ENCODE results near the gene NPAS3. TPM values are rescaled to one million over a fixed set of nuclear protein-coding genes. Genes with fewer than 3 reads are reported as not detected.

Gene NPAS3
- total and polyA plus RNA-seq, 2 of the 8 experiments (the other 6 are each of a cell fraction or from before 2014, with no cell fraction given), result 0.11 to 0.60 TPM

- Histone ChIP-seq H3K56ac (replicated peaks; ENCODE audit: insufficient read length, low read depth, low read length) (no peak overlapping the region), H4K20me1 (replicated peaks in 1 of 2; ENCODE audit: control insufficient read depth in 1 of 2, insufficient read depth in 2 of 2, low read length in 2 of 2) (no peaks in the 10 kb centered on the region), H2BK15ac (ENCODE audit: low read length) (no peak overlapping the region), H2BK120ac (replicated peaks; ENCODE audit: low read depth, low read length) (no peak overlapping the region), H4K8ac (ENCODE audit: extremely low read depth, insufficient read depth, low read length) (no peak overlapping the region), H3K9me3 (ENCODE audit: insufficient read depth in 2 of 2, low read depth in 1 of 2, low read length in 1 of 2) (no peaks in the 10 kb centered on the region), H3K9ac (replicated peaks in 1 of 4; ENCODE audit: extremely low read depth in 1 of 4, low read depth in 3 of 4, low read length in 3 of 4) (no peak overlapping the region), H2BK5ac (ENCODE audit: low read depth, low read length) (no peak overlapping the region), H3K4ac (replicated peaks; ENCODE audit: insufficient read length, low read depth, low read length) (no peak overlapping the region), H3K4me3 (ENCODE audit: extremely low read depth in 1 of 4, insufficient read depth in 2 of 4, low read depth in 3 of 4, low read length in 4 of 4) (no peak overlapping the region), H4K91ac (replicated peaks; ENCODE audit: insufficient read length, low read length) (no peak overlapping the region), H3K23ac (ENCODE audit: insufficient read length) (no peak overlapping the region), H3K27ac (ENCODE audit: low read depth, low read length) (no peak overlapping the region), H3K36me3 (ENCODE audit: control insufficient read depth in 2 of 4, insufficient read depth in 4 of 4, low read length in 3 of 4) (no peaks in the 10 kb centered on the region), H3K4me2 (ENCODE audit: insufficient read depth in 1 of 2, low read depth in 2 of 2, low read length in 2 of 2) (no peak overlapping the region), H2BK20ac (ENCODE audit: low read length) (no peak overlapping the region), H3K27me3 (replicated peaks in 1 of 4; ENCODE audit: control insufficient read depth in 3 of 4, extremely low read depth in 1 of 4, insufficient read depth in 3 of 4, low read length in 3 of 4) (no peaks in the 10 kb centered on the region), H2BK12ac (ENCODE audit: low read depth, low read length) (no peak overlapping the region), H3K14ac (ENCODE audit: insufficient read length) (no peak overlapping the region), H4K5ac (ENCODE audit: insufficient read length, low read depth, low read length) (no peak overlapping the region), H2AK5ac (ENCODE audit: low read depth, low read length) (no peak overlapping the region), H3K23me2 (ENCODE audit: low read depth, low read length) (no peaks in the 10 kb centered on the region), H2AFZ (ENCODE audit: low read length) (no peak overlapping the region), H3K79me2 (ENCODE audit: control insufficient read depth in 1 of 2, insufficient read depth in 2 of 2, low read length in 2 of 2) (no peaks in the 10 kb centered on the region), H3K4me1 (replicated peaks in 1 of 4; ENCODE audit: control insufficient read depth in 3 of 4, insufficient read depth in 4 of 4, low read length in 3 of 4) (no peaks in the 10 kb centered on the region), H3K79me1 (ENCODE audit: low read depth, low read length) (no peaks in the 10 kb centered on the region), H3K18ac (ENCODE audit: extremely low read depth, low read length) (no peak overlapping the region)
- ChIA-PET CTCF (ENCODE audit: partially characterized antibody) (interaction anchor here (0.5 kb wide), 1 partner anchor 122 kb away, joined by 5 read pairs; no protein-coding TSS in a partner anchor), POLR2A (ENCODE audit: partially characterized antibody) (no interaction called here)
- FAIRE-seq (no peak), DNase-seq (ENCODE audit: low read depth in 1 of 2, low spot score in 2 of 2) (no peak)
- 94% methylated on average over 5 of the region's 5 CpGs; no CpG with 5 or more reads in 1 of the 2 experiments for WGBS, 2 experiments (ENCODE audit: extremely low coverage in 1 of 2, insufficient coverage in 1 of 2, insufficient read length in 1 of 2, insufficient replicate concordance in 2 of 2, low coverage in 1 of 2, low lambda C conversion rate in 2 of 2, missing lambda C conversion rate in 1 of 2)
- no peak for TF ChIP-seq SIN3A (conservative IDR thresholded peaks at IDR 0.05 in 1 of 2, IDR thresholded peaks at IDR 0.05 in 1 of 2; ENCODE audit: low read depth in 1 of 2, low read length in 2 of 2)
- no peak for TF ChIP-seq CBX8 (IDR thresholded peaks at IDR 0.05; ENCODE audit: borderline replicate concordance, low read depth, low read length)
- no peak for TF ChIP-seq BRCA1 (IDR thresholded peaks at IDR 0.05; ENCODE audit: low read depth, low read length)
- no peak for TF ChIP-seq EGR1 (IDR thresholded peaks at IDR 0.05; ENCODE audit: borderline replicate concordance, low read depth, low read length)
- no peak for TF ChIP-seq RBBP5 (IDR thresholded peaks at IDR 0.05; ENCODE audit: borderline replicate concordance, low read depth, low read length)
- no peak for TF ChIP-seq RNF2 (IDR thresholded peaks at IDR 0.05; ENCODE audit: borderline replicate concordance, low read depth, low read length, missing control alignments, poor library complexity, severe bottlenecking)
- no peak for TF ChIP-seq ATF2 (IDR thresholded peaks at IDR 0.05; ENCODE audit: low read length)
- TF ChIP-seq TAF1 (IDR thresholded peaks at IDR 0.05; ENCODE audit: low read depth, low read length), result no peak
- no peak for TF ChIP-seq TCF12 (IDR thresholded peaks at IDR 0.05; ENCODE audit: low read depth, low read length)
- no peak for TF ChIP-seq KDM1A (IDR thresholded peaks at IDR 0.05; ENCODE audit: borderline replicate concordance, low read length)
- no peak for TF ChIP-seq TBP (IDR thresholded peaks at IDR 0.05; ENCODE audit: low read depth, low read length)
- TF ChIP-seq CREB1 (IDR thresholded peaks at IDR 0.05), result no peak
- no peak for TF ChIP-seq POU5F1 (IDR thresholded peaks at IDR 0.05; ENCODE audit: low read depth, low read length)
Measured at GRCh38 chr14:33670235-33670634, 731.6 kb downstream of the NPAS3 start.

Measured in H1 (cell line).